NT2/D1 (cell line): ENCODE measurements around the gene CLUH.

ENCODE experiments used
- SUZ12 ChIP-seq: IDR thresholded peaks from 2 replicates; pipeline ENCODE4 v1.6.1; 2011; ENCODE audit not compliant: insufficient read length, insufficient read depth; ENCODE audit errors: extremely low read depth
- YY1 ChIP-seq: IDR thresholded peaks from 2 replicates; pipeline ENCODE4 v1.6.1; 2011; ENCODE audit not compliant: insufficient read length, insufficient read depth
- ZNF274 ChIP-seq: IDR thresholded peaks from 2 replicates; pipeline ENCODE4 v1.6.1; 2011; ENCODE audit warnings: mild to moderate bottlenecking, low read depth, low read length

- no peak for TF ChIP-seq ZNF274
- TF ChIP-seq SUZ12: no peak
- TF ChIP-seq YY1: no peak
Observed at GRCh38 chr17:2707721-2708584, 3.6 kb downstream of the CLUH start.
